H9 (cell line): Measurements from ENCODE around the gene DENND5B. TPM values are rescaled to one million over a fixed set of nuclear protein-coding genes. Genes with fewer than 3 reads are reported as not detected.

Experiments
- DNase-seq: peaks from one replicate; pipeline ENCODE4 v3.0.0-alpha.2; 2017
- H2AFZ ChIP-seq: one replicate; pipeline ENCODE4 v1.6.1; 2013; ENCODE audit warnings: mild to moderate bottlenecking, low read length, control low read depth, moderate library complexity
- H2AK5ac ChIP-seq: 2 replicates; pipeline ENCODE4 v1.6.1; 2013; ENCODE audit warnings: low read length, control low read depth, mixed read lengths; ENCODE audit not compliant: insufficient read length
- H2BK120ac ChIP-seq: one replicate; pipeline ENCODE4 v1.6.1; 2013; ENCODE audit warnings: low read depth, mild to moderate bottlenecking, low read length, control low read depth, inconsistent platforms; ENCODE audit not compliant: poor library complexity, severe bottlenecking
- H2BK12ac ChIP-seq: 2 replicates; pipeline ENCODE4 v1.6.1; 2013; ENCODE audit warnings: low read length, control low read depth, mixed read lengths, low read depth; ENCODE audit not compliant: insufficient read length
- H2BK15ac ChIP-seq: 2 replicates; pipeline ENCODE4 v1.6.1; 2013; ENCODE audit warnings: low read depth, low read length, control low read depth
- H2BK20ac ChIP-seq: one replicate; pipeline ENCODE4 v1.6.1; 2013; ENCODE audit warnings: low read depth, mild to moderate bottlenecking, low read length, control low read depth, inconsistent platforms; ENCODE audit not compliant: poor library complexity, severe bottlenecking
- H2BK5ac ChIP-seq: 2 replicates; pipeline ENCODE4 v1.6.1; 2013; ENCODE audit warnings: low read length, control low read depth, mixed read lengths; ENCODE audit not compliant: insufficient read length
- H3K14ac ChIP-seq: 2 replicates; pipeline ENCODE4 v1.6.1; 2013; ENCODE audit warnings: low read length, control low read depth; ENCODE audit not compliant: insufficient read depth
- H3K18ac ChIP-seq: 2 replicates; pipeline ENCODE4 v1.6.1; 2013; ENCODE audit warnings: low read depth, mild to moderate bottlenecking, mixed read lengths, low read length, control low read depth; ENCODE audit not compliant: insufficient read length
- H3K23ac ChIP-seq: 2 replicates; pipeline ENCODE4 v1.6.1; 2013; ENCODE audit warnings: low read length, control low read depth, mixed read lengths, low read depth; ENCODE audit not compliant: insufficient read length
- H3K23me2 ChIP-seq: 2 replicates; pipeline ENCODE4 v1.6.1; 2013; ENCODE audit warnings: low read depth, mild to moderate bottlenecking, mixed read lengths, low read length, control low read depth; ENCODE audit not compliant: insufficient read length, poor library complexity, severe bottlenecking
- H3K27ac ChIP-seq: 2 replicates; pipeline ENCODE4 v1.5.1; 2013; ENCODE audit warnings: low read length, control low read depth, mixed read lengths, low read depth; ENCODE audit not compliant: insufficient read length
- H3K27me3 ChIP-seq: 2 replicates; pipeline ENCODE4 v1.6.1; 2013; ENCODE audit warnings: low read length, control low read depth, inconsistent platforms; ENCODE audit not compliant: insufficient read depth
- H3K4ac ChIP-seq: 2 replicates; pipeline ENCODE4 v1.6.1; 2013; ENCODE audit warnings: low read depth, mild to moderate bottlenecking, control low read depth, inconsistent platforms, low read length, moderate library complexity
- H3K4me1 ChIP-seq: 2 replicates; pipeline ENCODE4 v1.6.1; 2013; ENCODE audit warnings: low read length, control low read depth, inconsistent platforms; ENCODE audit not compliant: insufficient read depth
- H3K4me2 ChIP-seq: 2 replicates; pipeline ENCODE4 v1.6.1; 2013; ENCODE audit warnings: low read length, control low read depth, mixed read lengths; ENCODE audit not compliant: insufficient read length, insufficient read depth
- H3K56ac ChIP-seq: 2 replicates; pipeline ENCODE4 v1.6.1; 2013; ENCODE audit warnings: low read depth, mild to moderate bottlenecking, mixed read lengths, low read length, control low read depth; ENCODE audit not compliant: insufficient read length
- H3K79me1 ChIP-seq: 2 replicates; pipeline ENCODE4 v1.6.1; 2013; ENCODE audit warnings: low read depth, mild to moderate bottlenecking, moderate library complexity, low read length, control low read depth, inconsistent platforms; ENCODE audit not compliant: insufficient read depth, poor library complexity, severe bottlenecking
- H3K79me2 ChIP-seq: 2 replicates; pipeline ENCODE4 v1.6.1; 2013; ENCODE audit warnings: low read length, control low read depth, inconsistent platforms; ENCODE audit not compliant: insufficient read depth
- H3K9ac ChIP-seq: 2 replicates; pipeline ENCODE4 v1.6.1; 2013; ENCODE audit warnings: low read length, control low read depth, mixed read lengths; ENCODE audit not compliant: insufficient read length; ENCODE audit errors: extremely low read depth
- H3K9me3 ChIP-seq: one replicate; pipeline ENCODE4 v1.6.1; 2013; ENCODE audit warnings: low read depth, low read length, inconsistent platforms; ENCODE audit not compliant: control insufficient read depth
- H3T11ph ChIP-seq: one replicate; pipeline ENCODE4 v1.6.1; 2013; ENCODE audit warnings: mild to moderate bottlenecking, low read length, control low read depth, inconsistent platforms
- H4K20me1 ChIP-seq: one replicate; pipeline ENCODE4 v1.6.1; 2013; ENCODE audit not compliant: control insufficient read depth, insufficient read length, insufficient read depth
- H4K5ac ChIP-seq: 2 replicates; pipeline ENCODE4 v1.6.1; 2013; ENCODE audit warnings: low read depth, mild to moderate bottlenecking, mixed read lengths, low read length, control low read depth; ENCODE audit not compliant: insufficient read length
- H4K8ac ChIP-seq: replicated peaks from 2 replicates; pipeline ENCODE4 v1.6.1; 2013; ENCODE audit warnings: low read length, control low read depth, mixed read lengths, low read depth; ENCODE audit not compliant: insufficient read length
- H4K91ac ChIP-seq: 2 replicates; pipeline ENCODE4 v1.6.1; 2013; ENCODE audit warnings: low read depth, mild to moderate bottlenecking, moderate library complexity, mixed read lengths, low read length, control low read depth; ENCODE audit not compliant: insufficient read length
- H3K27ac Mint-ChIP-seq, 3 experiments: 2 replicates in 2 of 3; 3 replicates in 1 of 3; pipeline ENCODE4 v1.8.0; 2020 to 2021; ENCODE audit warnings: mixed read lengths in 3 of 3, mild to moderate bottlenecking in 1 of 3, moderate library complexity in 1 of 3
- H3K27me3 Mint-ChIP-seq: 2 replicates; pipeline ENCODE4 v1.8.0; 2021; ENCODE audit warnings: low read depth, mild to moderate bottlenecking, moderate library complexity, mixed read lengths
- H3K36me3 Mint-ChIP-seq, 3 experiments: 2 replicates in 2 of 3; 3 replicates in 1 of 3; pipeline ENCODE4 v1.8.0; 2020 to 2021; ENCODE audit warnings: low read depth in 3 of 3, mixed read lengths in 3 of 3; ENCODE audit not compliant: insufficient read depth in 1 of 3
- H3K4me1 Mint-ChIP-seq, 2 experiments: 2 replicates each; pipeline ENCODE4 v1.8.0; 2020; ENCODE audit warnings: mixed read lengths in 2 of 2
- H3K4me3 Mint-ChIP-seq, 2 experiments: 2 replicates in 1 of 2; 3 replicates in 1 of 2; pipeline ENCODE4 v1.8.0; 2020 to 2021; ENCODE audit warnings: mild to moderate bottlenecking in 2 of 2, mixed read lengths in 2 of 2, moderate library complexity in 1 of 2
- H3K9me3 Mint-ChIP-seq, 2 experiments: 2 replicates in 1 of 2; 3 replicates in 1 of 2; pipeline ENCODE4 v1.8.0; 2020; ENCODE audit warnings: mild to moderate bottlenecking in 2 of 2, mixed read lengths in 2 of 2, moderate library complexity in 1 of 2
- CTCF ChIP-seq: fragments of 200-600 bp; sonication (generic); conservative IDR thresholded peaks from 3 replicates; pipeline ENCODE4 v1.8.0; 2021; ENCODE audit warnings: antibody characterized with exemption, mild to moderate bottlenecking
- WGBS: extraction: QIAGEN DNeasy Blood & Tissue Kit; methylation state at CpG from one replicate; pipeline ENCODE4 v1.1.7; 2013; ENCODE audit warnings: missing lambda C conversion rate, low lambda C conversion rate, mixed read lengths; ENCODE audit not compliant: insufficient read length; ENCODE audit errors: extremely low coverage; 5-methylcytosine and 5-hydroxymethylcytosine counted together
- total RNA-seq: library from RNA; stranded (reverse); gene quantifications from 2 replicates; pipeline ENCODE4 v1.2.1, GENCODE V29; 2021

DENND5B gene
- total RNA-seq, 1 experiment from 2014 or later, result 13.4 TPM

- no peak overlapping the region for H4K5ac ChIP-seq
- H3K23ac ChIP-seq, result no peak overlapping the region
- H2BK5ac ChIP-seq, result no peak overlapping the region
- H3K56ac ChIP-seq, result no peak overlapping the region
- H3K4me2 ChIP-seq, result no peak overlapping the region
- H2BK12ac ChIP-seq, result no peak overlapping the region
- H3K79me1 ChIP-seq, result no peaks in the 10 kb centered on the region
- H3K4me1 Mint-ChIP-seq, result peaks cover 3 to 13% of the 10 kb centered on the region in 2 experiments; a peak in 3 of 4 replicates
- no peak overlapping the region for H2BK15ac ChIP-seq
- H3K9me3 ChIP-seq, result no peaks in the 10 kb centered on the region
- H2AFZ ChIP-seq, result no peak overlapping the region
- H3K79me2 ChIP-seq, result no peaks in the 10 kb centered on the region
- H3K4me3 Mint-ChIP-seq, result no peak overlapping the region
- H3K9ac ChIP-seq, result no peak overlapping the region
- H3K27ac ChIP-seq, result no peak overlapping the region
- no peaks in the 10 kb centered on the region for H3K9me3 Mint-ChIP-seq
- H2BK120ac ChIP-seq, result no peak overlapping the region
- H3K4me1 ChIP-seq, result no peaks in the 10 kb centered on the region
- H3K36me3 Mint-ChIP-seq, result no peaks in the 10 kb centered on the region; a peak in 1 of 7 replicates
- no peak overlapping the region for H3T11ph ChIP-seq
- H3K4ac ChIP-seq, result no peak overlapping the region
- no peak overlapping the region for H3K18ac ChIP-seq
- TF ChIP-seq CTCF, result no peak
- H3K14ac ChIP-seq, result no peak overlapping the region
- H4K20me1 ChIP-seq, result no peaks in the 10 kb centered on the region
- WGBS, result no CpG with 5 or more reads among the region's 6 CpGs
- H3K23me2 ChIP-seq, result no peaks in the 10 kb centered on the region
- H3K27ac Mint-ChIP-seq, result no peak overlapping the region; a peak in 1 of 7 replicates
- no peak overlapping the region for H4K8ac ChIP-seq
- no peak overlapping the region for H4K91ac ChIP-seq
- no peaks in the 10 kb centered on the region; the same call in 1 of the 2 replicates for H3K27me3 Mint-ChIP-seq
- no peak for DNase-seq
- no peaks in the 10 kb centered on the region for H3K27me3 ChIP-seq
- no peak overlapping the region for H2BK20ac ChIP-seq
- H2AK5ac ChIP-seq, result no peak overlapping the region
Measured at GRCh38 chr12:31631023-31631724, 40.2 kb upstream of the DENND5B start.
